Left ventricle myocardium superior (tissue), 1 donor: ENCODE measurements around the gene NOC2L. TPM values are rescaled to one million over a fixed set of nuclear protein-coding genes. Genes with fewer than 3 reads are reported as not detected.
"Not testable (repeated sequence)": the region's sequence is repeated elsewhere in the genome, so short reads cannot be mapped to it uniquely, and the experiment has no call there.

ENCODE experiments used
- ATAC-seq: fragments of 200-7000 bp; cut with Tn5 transposase; one replicate; pipeline ENCODE4 v1.9.1; 2020; ENCODE audit warnings: mild to moderate bottlenecking, moderate library complexity
- DNase-seq: peaks from one replicate; pipeline ENCODE4 v3.0.0-alpha.2; 2020
- intact Hi-C: fragments of 100-400 bp; cut with micrococcal nuclease; formaldehyde crosslinking; loops from one replicate; pipeline ENCODE4 v1.11.0; 2022
- total RNA-seq: library from RNA; stranded (reverse); fragmentation: NEBNext Ultra II Directional; extraction: Animal tissue kit (Norgen Biotek cat#: 25700); gene quantifications from one replicate; pipeline ENCODE4 v1.2.1, GENCODE V29; 2021
- donor health status: DM: no; HTN: yes; CAD: no; lungs with severe emphysema.

NOC2L gene
- total RNA-seq, 1 donor from 2014 or later, result 46.8 TPM

GRCh38 chr1:899636-900317, 59.3 kb downstream of the NOC2L start:
- intact Hi-C loops, result no loop called here
- ATAC-seq (no peak), DNase-seq (no peak)

- DNase-seq, ATAC-seq, intact Hi-C loops: not testable (repeated sequence)
Measured at GRCh38 chr1:897951-898350, 61.1 kb downstream of the NOC2L start.

- no peak for DNase-seq
- intact Hi-C loops, result no loop called here
- ATAC-seq, result no peak
Measured at GRCh38 chr1:897226-897625, 61.8 kb downstream of the NOC2L start.

Other genes with a start within 250 kb of the NOC2L start
- 2.1 TPM for gene SAMD11, start 35.3 kb downstream of the NOC2L start, total RNA-seq
- gene KLHL17, start 1.3 kb upstream of the NOC2L start, total RNA-seq, result 6.6 TPM
- gene PLEKHN1, start 7.2 kb upstream of the NOC2L start, total RNA-seq, result not detected
- 187 TPM for gene PERM1, start 22.8 kb upstream of the NOC2L start, total RNA-seq
- gene HES4, start 40.8 kb upstream of the NOC2L start, total RNA-seq, result 39.4 TPM
- gene ISG15, start 54.2 kb upstream of the NOC2L start, total RNA-seq, result 16.4 TPM
- gene AGRN, start 60.9 kb upstream of the NOC2L start, total RNA-seq, result 18.5 TPM
- gene RNF223, start 115.0 kb upstream of the NOC2L start, total RNA-seq, result not detected
- gene C1orf159, start 156.8 kb upstream of the NOC2L start, total RNA-seq, result 4.0 TPM
- gene TTLL10, start 214.6 kb upstream of the NOC2L start, total RNA-seq, result not detected
- 0.32 TPM for gene TNFRSF18, start 247.3 kb upstream of the NOC2L start, total RNA-seq